ELR (cell line): ENCODE data around the gene HS6ST2.

ENCODE experiments used
- DNase-seq: peaks from one replicate; pipeline ENCODE4 v3.0.0-alpha.2; 2015; ENCODE audit warnings: low read depth

Gene HS6ST2

DNA sequence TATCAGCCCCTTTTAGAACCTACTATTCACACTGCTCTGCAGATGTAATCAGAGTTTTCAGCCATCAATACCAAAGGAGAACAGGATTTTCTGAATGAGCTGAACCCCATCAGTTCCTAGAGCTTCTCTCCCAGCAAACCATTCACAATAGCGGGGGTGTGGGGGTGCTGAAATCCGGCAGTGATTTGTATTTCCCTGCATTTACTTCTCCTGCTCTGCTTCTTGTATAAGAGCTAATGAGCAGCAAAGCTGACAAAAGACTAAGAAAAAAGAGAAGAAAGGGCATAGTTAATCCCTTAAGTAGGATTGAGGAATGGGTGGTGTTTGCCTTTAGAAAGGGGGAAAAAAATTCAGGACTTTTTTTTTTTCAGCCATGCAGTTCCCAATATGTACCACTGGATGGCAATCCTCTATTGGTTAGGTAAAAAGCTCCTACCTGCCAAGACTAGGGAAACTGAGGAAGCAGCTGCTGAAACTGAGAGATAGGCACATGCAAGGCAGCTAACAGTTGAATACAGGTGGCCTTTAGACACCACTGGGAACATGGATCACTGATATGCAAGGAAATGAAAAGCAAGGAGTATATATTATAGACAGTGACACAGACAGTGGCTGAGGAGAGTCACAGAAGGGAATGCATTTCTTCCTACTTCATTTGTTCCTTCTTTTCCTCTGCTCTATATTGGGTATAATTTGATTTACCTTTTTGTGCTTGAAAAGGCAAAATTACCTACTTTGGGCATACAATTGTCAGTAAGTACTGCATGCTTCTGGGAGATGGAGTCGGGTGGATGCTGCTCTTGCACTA, 217.9 kb downstream of the HS6ST2 start:
- DNase-seq: no peak

GRCh38 chrX:132738951-132739350, 219.5 kb downstream of the HS6ST2 start:
- DNase-seq: no peak

GRCh38 chrX:132737743-132738142, 220.7 kb downstream of the HS6ST2 start:
- no peak for DNase-seq

DNA sequence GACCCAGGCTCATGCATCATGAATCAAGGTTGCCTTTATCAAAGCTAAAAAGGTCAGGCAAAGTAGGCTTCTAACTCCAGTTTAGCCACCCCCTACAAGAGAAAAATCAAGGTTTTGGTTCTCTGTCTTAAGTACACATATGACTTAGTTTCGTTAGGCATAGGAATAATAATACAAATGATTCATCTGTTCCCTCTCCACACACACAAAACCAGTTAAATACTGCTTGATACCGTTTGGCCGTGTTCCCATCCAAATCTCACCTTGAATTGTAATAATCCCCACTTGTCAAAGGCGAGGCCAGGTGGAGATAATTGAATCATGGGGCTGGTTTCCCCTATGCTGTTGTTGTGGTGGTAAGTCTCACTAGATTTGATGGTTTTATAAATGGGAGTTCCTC, 226.2 kb downstream of the HS6ST2 start:
- no peak for DNase-seq

- DNase-seq: no peak
These were observed 227.7 kb downstream of the HS6ST2 start for GRCh38 chrX:132730726-132731125.

- DNase-seq: no peak
These were observed 228.2 kb downstream of the HS6ST2 start for GRCh38 chrX:132730266-132730665.

- no peak for DNase-seq
These were observed 230.1 kb downstream of the HS6ST2 start for GRCh38 chrX:132728296-132728695.

GRCh38 chrX:132718431-132718958, 239.9 kb downstream of the HS6ST2 start:
- DNase-seq: no peak

DNA sequence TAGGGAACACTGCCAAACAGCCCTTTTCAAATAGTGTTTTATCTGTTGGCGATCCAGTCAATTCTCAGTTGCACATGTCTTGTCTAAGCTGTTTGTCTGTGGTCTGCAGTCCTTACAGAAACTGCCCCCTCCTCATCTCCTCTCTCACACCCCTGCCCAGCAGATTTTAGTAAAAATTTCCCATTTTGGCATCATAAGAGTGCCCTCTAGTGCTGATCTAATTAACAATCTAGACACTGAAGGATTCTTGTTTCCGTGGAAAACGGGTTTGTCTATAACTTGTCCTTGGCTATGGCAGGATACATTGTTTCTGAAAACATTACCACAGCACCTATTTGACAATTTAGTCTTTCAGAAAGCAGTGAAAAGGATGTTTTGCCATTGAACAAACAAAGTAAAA, 242.4 kb downstream of the HS6ST2 start:
- no peak for DNase-seq

DNA sequence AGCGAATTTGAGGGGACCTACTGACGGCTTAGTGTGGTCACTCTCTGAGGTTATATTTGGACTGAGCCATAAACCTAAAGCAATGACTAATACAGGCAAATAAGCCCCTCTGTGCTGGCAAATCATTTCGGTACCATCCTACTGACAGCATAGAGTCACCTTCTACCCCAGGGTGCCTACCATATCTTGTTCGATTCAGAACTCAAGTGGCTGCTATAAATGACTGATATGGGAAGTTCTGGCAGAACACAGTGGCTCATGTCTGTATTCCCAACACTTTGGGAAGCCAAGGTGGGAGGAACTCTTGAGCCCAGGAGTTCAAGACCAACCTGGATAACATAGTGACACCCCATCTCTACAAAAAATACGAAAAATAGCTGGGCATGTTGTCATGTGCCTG, 243.5 kb downstream of the HS6ST2 start:
- no peak for DNase-seq

DNA sequence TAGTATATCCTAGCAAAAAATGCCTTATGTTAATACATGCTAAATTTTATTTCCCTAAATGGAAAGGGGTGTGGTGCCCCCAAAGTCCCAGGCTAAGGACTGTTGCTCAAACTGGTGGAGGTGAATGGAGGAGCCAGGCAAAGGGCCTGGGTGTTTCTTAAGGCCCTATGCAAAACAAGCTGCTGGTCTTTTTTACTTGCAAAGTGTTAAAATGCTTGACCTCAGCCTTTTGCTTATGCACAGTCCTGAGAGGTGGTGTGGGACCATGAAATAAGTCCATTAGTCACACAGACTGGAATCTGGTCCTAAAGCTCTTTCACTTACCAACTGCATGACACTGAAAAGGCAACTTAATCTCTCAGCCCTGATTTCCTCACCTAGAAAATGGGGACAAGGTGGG, 246.1 kb downstream of the HS6ST2 start:
- DNase-seq: no peak

GRCh38 chrX:132710656-132711155, 247.7 kb downstream of the HS6ST2 start:
- no peak for DNase-seq

- DNase-seq: no peak
These were observed 249.9 kb downstream of the HS6ST2 start for GRCh38 chrX:132708529-132708928.

GRCh38 chrX:132704769-132705168, 253.7 kb downstream of the HS6ST2 start:
- DNase-seq: no peak

- no peak for DNase-seq
These were observed 264.0 kb downstream of the HS6ST2 start for GRCh38 chrX:132694382-132694781.

DNA sequence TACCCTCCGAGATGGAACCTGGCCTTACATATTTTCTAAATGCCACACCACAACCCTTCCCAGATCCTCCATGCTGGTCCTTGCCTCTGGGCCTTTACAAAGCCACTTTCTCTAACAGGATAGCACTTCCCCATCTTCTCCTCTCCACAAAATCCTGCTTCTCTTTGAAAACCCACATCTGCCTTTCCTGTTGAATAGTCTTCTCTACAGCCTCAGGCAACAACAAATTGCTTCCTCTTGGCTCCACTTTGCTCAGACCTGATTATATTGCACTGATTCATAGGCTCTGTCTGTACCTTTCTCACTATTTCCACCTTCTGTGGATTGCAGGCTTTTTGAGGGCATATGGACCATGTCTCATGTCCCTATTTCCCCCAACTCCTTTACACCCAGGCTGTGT, 265.9 kb downstream of the HS6ST2 start:
- no peak for DNase-seq

- no peak for DNase-seq
These were observed 266.4 kb downstream of the HS6ST2 start for GRCh38 chrX:132692066-132692465.

- no peak for DNase-seq
These were observed 268.5 kb downstream of the HS6ST2 start for GRCh38 chrX:132689612-132690563.

DNA sequence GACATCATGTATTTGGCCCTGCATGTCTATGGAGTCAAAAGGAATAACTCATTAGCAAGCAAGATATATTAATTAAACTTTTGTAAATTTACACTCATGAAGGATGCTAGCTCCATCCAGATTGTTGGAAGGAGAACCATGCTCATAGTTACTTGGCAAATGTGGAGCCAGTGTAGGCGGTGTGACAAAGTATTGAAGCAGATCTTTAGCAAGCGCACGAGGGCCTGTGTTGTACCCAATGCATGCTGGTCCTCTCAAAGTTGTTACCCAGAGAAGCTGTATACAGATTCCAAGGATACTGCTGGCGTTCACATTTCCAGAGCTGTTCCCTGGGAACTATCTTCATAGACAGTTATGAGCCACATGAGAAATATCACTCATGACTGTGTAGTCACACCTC, 273.2 kb downstream of the HS6ST2 start:
- DNase-seq: no peak

DNA sequence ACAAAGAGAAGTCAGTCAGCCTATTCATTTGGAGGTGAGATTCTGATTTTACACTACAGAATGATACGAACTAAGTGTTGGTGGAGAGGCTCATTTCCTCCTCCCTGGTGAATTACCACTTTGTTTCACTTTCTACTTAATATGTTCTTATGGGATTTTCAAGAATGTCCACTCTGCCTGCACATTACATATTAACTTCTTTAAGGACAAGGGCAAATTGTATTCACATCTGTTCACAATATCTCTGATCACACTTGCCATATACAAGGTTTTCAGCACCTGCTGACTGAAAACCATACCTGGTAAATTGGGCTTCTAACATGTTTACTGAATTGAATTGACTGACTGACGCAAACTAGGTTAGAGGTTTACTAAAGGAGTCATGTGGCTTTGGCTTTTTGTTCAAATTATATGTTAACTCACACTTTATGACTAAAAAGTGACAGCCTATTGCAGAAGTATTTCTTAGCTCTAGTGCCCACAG, 281.2 kb downstream of the HS6ST2 start:
- DNase-seq: no peak

GRCh38 chrX:132676561-132677186, 281.8 kb downstream of the HS6ST2 start:
- DNase-seq: no peak

GRCh38 chrX:132676102-132676501, 282.3 kb downstream of the HS6ST2 start:
- no peak for DNase-seq
